GM10248 (cell line): ENCODE data around the gene UBE4B.

Experiments
- CTCF ChIA-PET: fragments of 300-600 bp; sonication (Branson Sonifier 250); formaldehyde crosslinking; extraction: SDS; loops from one replicate; lab custom pipeline; 2021; ENCODE audit warnings: antibody characterized with exemption; lab: Yijun Ruan, JAX
- POLR2A ChIA-PET: fragments of 350-650 bp; sonication (Branson Sonifier 250); formaldehyde crosslinking; extraction: SDS; loops from one replicate; lab custom pipeline; 2020; ENCODE audit warnings: antibody characterized with exemption; lab: Yijun Ruan, JAX
- DNase-seq: peaks from one replicate; pipeline ENCODE4 v3.0.0; 2012; ENCODE audit errors: extremely low spot score
- CTCF ChIP-seq: IDR thresholded peaks from 2 replicates; pipeline ENCODE4 v1.5.1; 2012; ENCODE audit warnings: mild to moderate bottlenecking, low read depth; ENCODE audit errors: extremely low read depth, missing control alignments, control extremely low read depth

Gene UBE4B

GRCh38 chr1:10117865-10118264 is 85.1 kb downstream of the UBE4B start:
- DNase-seq, result no peak
- CTCF ChIA-PET, result no interaction called here
- POLR2A ChIA-PET, result no interaction called here

GRCh38 chr1:10121688-10122087 is 88.9 kb downstream of the UBE4B start:
- CTCF ChIA-PET, result no interaction called here
- no peak for DNase-seq
- POLR2A ChIA-PET, result no interaction called here
- TF ChIP-seq CTCF, result no peak

More at GRCh38 chr1:10117865-10118264, 85.1 kb downstream of the UBE4B start:
- no peak for TF ChIP-seq CTCF

GRCh38 chr1:10122926-10123325 is 90.2 kb downstream of the UBE4B start:
- TF ChIP-seq CTCF, result no peak
- POLR2A ChIA-PET, result no interaction called here
- CTCF ChIA-PET, result interaction anchor here (1.0 to 1.1 kb wide), 2 partner anchors 10 to 105 kb away, joined by 3 read pairs; no protein-coding TSS in a partner anchor
- no peak for DNase-seq

- ChIA-PET CTCF (interaction anchor here (0.8 to 1.6 kb wide), 4 partner anchors 15 to 82 kb away, joined by 3 to 4 read pairs (median 4); partner anchors contain the start of gene KIF1B), POLR2A (no interaction called here)
- no peak for DNase-seq
- TF ChIP-seq CTCF, result no peak
These were observed 95.5 kb downstream of the UBE4B start for GRCh38 chr1:10128101-10128765.

- no peak for TF ChIP-seq CTCF
- no peak for DNase-seq
- ChIA-PET CTCF (interaction anchor here (1.2 kb wide), 1 partner anchor 15 kb away, joined by 4 read pairs; no protein-coding TSS in a partner anchor), POLR2A (no interaction called here)
These were observed 99.6 kb downstream of the UBE4B start for GRCh38 chr1:10132316-10132715.

GRCh38 chr1:10132852-10133251 is 100.1 kb downstream of the UBE4B start:
- no peak for TF ChIP-seq CTCF
- POLR2A ChIA-PET, result no interaction called here
- CTCF ChIA-PET, result interaction anchor here (1.2 kb wide), 1 partner anchor 14 kb away, joined by 4 read pairs; no protein-coding TSS in a partner anchor
- no peak for DNase-seq
